TTC549 (cell line): ENCODE measurements around the gene VAV1.
"Not testable (repeated sequence)": the region's sequence is repeated elsewhere in the genome, so short reads cannot be mapped to it uniquely, and the experiment has no call there.

Experiments
- FAIRE-seq: peaks from 2 replicates; lab custom pipeline; 2012; peaks lifted over from hg19 to GRCh38; lab: Jason Lieb, UNC

VAV1 gene

DNA sequence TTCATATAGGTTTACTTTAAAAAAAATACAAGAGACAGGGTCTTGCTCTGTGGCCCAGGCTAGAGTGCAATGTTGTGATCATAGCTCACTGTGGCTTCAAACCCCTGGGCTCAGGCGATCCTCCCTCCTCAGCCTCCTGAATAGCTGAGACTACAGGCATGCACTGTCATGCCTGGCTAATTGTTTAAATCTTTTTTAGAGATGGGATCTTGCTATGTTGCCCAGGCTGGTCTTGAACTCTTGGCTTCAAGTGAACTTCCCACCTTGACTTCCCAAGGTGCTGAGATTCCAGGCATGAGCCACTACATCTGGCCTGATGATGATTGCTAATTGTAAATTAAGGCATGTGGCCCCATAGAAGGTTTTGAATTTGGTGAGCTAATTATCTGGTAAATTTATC lies 79.5 kb downstream of the VAV1 start:
- FAIRE-seq = no peak

- FAIRE-seq = no peak
These were observed 81.4 kb downstream of the VAV1 start for GRCh38 chr19:6853868-6854267.

DNA sequence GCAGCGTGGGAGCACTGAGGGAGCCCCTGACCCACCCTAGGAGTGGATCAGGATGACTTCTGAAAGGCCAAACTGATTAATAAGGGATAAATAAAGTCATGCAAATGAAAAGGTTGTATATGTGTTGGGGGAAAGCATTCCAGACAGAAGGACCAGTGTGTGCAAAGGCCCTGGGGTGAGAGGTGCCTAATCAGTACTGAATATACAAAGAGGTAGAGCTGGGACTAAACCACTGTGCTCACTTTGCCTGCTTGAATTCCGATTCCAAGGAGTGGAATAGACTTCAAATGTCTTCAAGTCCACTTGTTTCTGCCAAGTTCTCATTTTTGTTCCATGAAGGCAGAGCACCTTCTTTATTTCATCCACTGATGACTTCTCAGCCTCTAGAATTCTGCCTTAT lies 82.2 kb downstream of the VAV1 start:
- no peak for FAIRE-seq

DNA sequence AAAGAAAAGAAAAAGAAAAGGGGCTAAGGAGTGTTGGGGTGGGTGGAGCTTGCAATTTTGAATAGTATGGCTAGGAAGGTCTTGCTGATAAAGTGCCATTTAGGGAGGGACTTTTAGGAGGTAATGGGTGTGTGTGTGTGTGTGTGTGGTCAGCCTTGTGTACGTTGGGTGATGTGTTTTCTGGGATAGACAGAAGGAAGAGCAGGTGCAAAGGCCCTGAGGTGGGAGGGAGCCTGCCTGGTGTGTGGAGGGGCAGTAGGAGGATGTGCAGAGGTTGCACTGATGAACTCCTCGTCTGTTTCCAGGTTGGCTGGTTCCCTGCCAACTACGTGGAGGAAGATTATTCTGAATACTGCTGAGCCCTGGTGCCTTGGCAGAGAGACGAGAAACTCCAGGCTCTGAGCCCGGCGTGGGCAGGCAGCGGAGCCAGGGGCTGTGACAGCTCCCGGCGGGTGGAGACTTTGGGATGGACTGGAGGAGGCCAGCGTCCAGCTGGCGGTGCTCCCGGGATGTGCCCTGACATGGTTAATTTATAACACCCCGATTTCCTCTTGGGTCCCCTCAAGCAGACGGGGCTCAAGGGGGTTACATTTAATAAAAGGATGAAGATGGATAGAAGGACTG lies 84.4 kb downstream of the VAV1 start:
- FAIRE-seq = no peak

DNA sequence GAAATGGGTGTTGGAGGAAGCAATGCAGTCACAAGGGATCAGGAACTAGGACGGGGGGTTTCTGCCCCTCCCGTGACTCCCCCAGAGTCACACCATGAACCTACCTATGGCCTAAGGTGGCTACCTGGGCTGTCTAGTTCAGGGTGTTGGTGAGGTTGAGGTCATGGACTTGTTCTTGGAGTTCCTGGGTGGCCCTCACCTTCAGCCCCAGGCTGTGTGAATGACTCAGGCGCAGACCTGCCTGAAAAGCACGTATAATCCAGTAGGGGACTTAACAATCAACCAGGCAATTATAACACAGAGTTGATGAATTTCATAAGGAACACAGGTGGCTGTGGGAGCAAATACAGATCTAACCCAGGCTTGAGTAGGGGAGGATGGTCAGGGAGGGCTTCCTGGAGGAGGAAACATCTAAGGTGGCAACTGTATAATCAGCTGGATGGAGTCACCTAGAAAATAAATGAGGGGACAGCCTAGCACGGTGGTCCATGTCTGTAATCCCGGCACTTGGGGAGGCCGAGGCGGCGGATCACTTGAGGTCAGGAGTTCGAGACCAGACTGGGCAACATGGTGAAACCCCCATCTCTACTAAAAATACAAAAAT lies 89.3 kb downstream of the VAV1 start:
- FAIRE-seq = no peak

DNA sequence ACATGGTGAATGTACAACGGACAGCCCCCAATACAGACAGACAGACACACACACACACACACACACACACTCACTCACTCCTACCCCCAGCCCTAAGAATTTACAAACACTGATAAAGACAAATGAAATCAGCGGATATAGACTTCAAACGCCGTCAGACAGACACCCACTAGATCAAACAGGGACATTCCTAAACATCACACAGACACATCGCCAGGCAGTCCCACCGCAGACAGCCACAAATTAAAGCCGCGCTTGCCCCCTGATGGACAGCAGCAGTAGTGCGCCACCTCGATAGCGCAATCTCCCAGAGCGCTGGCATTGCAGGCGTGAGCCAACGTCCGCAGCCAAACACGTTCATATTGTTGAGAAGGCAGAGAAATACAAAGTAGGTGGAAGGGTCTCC lies 90.2 kb downstream of the VAV1 start:
- peak; percentile 68 for FAIRE-seq

- FAIRE-seq = no peak
These were observed 91.9 kb downstream of the VAV1 start for GRCh38 chr19:6864325-6864940.

GRCh38 chr19:6865849-6866248 lies 93.3 kb downstream of the VAV1 start:
- no peak for FAIRE-seq

- no peak for FAIRE-seq
These were observed 94.2 kb downstream of the VAV1 start for GRCh38 chr19:6866741-6867151.

DNA sequence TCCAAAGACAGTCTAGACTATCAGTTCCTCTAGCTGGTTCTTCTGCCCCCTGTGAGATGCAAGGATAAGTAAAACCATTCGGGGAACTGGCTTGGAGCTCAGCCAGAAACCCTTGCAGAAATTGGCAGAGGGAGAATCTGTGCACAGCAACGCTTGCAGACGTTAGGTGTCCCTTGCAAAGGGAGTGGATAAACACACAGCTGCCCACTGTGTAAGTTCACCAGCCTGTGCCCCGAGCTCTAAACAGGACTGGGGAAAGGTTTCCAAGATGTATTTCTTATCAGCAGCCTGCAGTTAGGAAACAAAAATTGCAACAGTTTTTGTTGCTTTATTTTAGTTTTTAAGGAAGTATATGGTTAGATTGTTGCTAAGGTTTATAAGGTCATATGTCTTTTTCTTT lies 95.8 kb downstream of the VAV1 start:
- no peak for FAIRE-seq

DNA sequence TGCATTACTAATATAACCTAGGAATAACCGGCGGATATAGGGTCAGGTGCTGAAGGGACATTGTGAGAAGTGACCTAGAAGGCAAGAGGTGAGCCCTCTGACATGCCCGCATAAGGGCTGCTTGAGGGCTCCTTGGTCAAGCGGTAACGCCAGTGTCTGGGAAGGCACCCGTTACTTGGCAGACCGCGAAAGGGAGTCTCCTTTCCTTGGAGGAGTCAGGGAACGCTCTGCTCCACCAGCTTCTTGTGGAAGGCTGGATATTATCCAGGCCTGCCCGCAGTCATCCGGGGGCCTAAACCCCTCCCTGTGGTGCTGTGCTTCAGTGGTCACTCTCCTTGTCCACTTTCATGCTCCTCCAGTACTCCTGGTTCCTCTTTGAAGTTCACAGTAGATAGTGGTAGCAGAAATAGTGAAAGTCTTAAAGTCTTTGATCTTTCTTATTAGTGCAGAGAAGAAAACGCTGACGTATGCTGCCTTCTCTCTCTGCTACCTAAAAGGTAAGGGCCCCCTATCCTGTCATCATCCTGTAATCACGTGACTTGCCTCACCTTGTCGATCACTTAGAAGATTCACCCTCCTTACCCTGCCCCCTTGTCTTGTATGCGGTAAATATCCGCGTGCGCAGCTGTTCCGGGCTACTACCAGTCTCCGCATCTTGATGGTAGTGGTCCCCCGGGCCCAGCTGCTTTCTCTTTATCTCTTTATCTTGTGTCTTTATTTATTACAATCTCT lies 96.8 kb downstream of the VAV1 start:
- FAIRE-seq = not testable (repeated sequence)

GRCh38 chr19:6873708-6874431 lies 101.4 kb downstream of the VAV1 start:
- FAIRE-seq = no peak

- no peak for FAIRE-seq
These were observed 102.7 kb downstream of the VAV1 start for GRCh38 chr19:6875218-6875617.

DNA sequence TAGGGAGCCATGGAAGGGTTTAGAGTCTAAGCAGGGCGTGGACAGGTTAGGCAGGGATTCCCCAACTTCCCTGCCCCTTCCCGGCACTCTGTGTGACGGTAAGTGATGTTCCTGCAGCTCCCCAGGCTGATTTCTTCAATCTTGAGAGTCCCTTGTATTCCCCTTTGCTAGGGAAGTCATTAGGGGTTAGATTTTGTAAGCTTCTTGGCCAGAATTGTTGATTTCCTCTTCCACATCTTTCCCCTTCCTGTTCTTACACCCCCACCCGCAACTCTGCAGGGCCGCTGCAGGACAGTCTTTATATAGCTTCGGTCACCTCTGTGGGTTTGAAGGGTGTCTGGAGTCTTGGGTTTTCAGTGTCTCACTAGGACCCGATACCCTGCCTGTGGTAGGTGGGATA lies 104.2 kb downstream of the VAV1 start:
- no peak for FAIRE-seq

GRCh38 chr19:6877766-6878165 lies 105.3 kb downstream of the VAV1 start:
- no peak for FAIRE-seq

GRCh38 chr19:6886277-6886897 lies 113.9 kb downstream of the VAV1 start:
- FAIRE-seq = no peak

DNA sequence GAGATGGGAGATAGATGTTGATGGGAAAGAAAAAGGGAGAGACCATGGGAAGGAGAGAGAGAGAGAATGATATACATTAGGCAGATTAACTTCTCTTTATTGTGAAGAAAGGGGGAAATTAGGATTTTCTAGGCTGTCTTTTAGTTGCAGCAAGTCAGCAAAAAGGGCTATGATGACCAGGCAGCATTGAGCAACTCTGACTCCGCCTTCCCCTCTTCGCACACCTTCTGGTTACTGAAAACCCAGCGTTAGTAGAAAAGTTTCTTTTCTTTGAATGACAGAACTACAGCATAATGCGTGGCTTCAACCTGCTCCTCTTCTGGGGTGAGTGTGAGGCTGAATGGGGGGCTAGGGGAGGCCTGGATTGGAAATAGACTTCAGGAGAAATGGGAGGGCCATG lies 114.8 kb downstream of the VAV1 start, which contains the start of gene ADGRE1:
Gene ADGRE1, plus strand, starts transcription at position 264 of the 400 bp plus-strand sequence. Its CDS starts 30 bp downstream, at position 294.
- no peak for FAIRE-seq

DNA sequence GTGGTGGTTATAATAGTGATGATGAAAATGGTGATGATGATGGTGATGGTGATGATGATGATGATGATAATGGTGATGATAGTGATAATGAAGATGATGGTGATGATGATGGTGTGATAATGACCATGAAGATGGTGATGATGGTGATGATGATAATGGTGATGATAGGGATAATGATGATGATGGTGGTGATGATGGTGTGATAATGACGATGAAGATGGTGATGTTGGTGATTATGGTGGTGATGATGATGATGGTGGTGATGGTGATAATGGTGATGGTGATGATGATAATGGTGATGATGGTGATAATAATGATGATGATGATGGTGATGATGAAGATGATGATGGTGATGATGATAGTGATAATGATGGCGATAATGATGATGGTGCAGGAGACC lies 116.5 kb downstream of the VAV1 start:
- FAIRE-seq = no peak

GRCh38 chr19:6890401-6890913 lies 117.9 kb downstream of the VAV1 start:
- FAIRE-seq = no peak

- no peak for FAIRE-seq
These were observed 118.4 kb downstream of the VAV1 start for GRCh38 chr19:6890938-6891337.

DNA sequence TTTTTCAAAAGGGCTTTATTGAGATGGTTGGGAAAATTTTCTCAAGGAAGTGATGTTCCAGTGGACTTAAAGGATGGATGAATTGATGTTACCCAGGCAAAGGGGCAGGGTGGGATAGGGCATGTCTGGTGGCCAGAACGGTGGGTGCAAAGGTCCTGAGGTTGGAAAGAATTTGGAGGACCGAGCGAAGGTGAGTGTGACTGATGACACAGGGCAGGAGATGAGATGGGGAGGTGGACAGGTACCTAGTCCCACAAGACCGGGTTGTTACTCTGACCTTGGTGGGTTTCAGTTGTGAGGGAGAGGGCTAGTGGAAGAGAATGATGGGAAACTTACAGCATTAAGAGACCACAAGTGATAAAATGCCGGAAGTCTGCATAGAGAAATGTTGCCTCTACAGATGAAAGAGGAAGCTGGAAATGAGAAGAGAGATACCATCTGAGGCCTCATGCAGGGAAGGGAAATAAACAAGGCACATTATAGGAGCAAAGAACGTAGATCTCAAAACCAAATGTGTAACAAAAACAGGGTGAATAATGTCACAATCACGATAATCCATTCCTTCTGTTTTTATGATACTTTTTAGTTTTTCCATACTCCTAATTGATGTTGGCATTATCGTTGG lies 119.4 kb downstream of the VAV1 start:
- no peak for FAIRE-seq
